OCI-LY7 (cell line): ENCODE data around the gene C2.

Source experiments
- EZH2phosphoT487 ChIP-seq: fragments of 200-600 bp; sonication (generic); IDR thresholded peaks from 2 replicates; pipeline ENCODE4 v1.6.1; 2018; ENCODE audit warnings: low read depth, borderline replicate concordance, mild to moderate bottlenecking, mixed run types, antibody characterized with exemption, low read length, moderate library complexity, mixed read lengths
- TF ChIP-seq, protein P1 (sequence below): fragments of 200-600 bp; sonication (generic); conservative IDR thresholded peaks from 2 replicates; pipeline ENCODE4 v1.5.1; 2014; ENCODE audit warnings: mild to moderate bottlenecking, antibody characterized with exemption, low read length, moderate library complexity, mixed read lengths

DNA sequence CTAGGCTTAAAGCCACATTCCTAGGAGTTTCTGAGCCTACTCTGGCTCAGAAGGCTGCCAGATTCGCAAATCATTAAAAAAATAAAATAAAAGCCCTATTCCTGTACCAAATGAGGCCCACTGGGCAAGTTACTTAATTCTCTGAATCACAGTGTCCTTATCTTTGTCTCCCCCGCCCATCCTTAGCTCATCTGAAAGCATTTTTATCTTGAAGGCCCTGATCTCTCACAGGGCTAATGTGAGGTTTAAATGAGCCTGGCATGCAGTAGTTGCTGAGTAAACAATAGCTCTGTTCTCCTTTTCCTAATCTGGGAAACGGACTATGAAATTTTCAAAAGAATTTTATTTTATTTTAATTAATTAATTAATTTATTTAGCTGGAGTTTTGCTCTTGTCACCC lies 23.6 kb upstream of the C2 start:
- TF ChIP-seq, protein P1, sequence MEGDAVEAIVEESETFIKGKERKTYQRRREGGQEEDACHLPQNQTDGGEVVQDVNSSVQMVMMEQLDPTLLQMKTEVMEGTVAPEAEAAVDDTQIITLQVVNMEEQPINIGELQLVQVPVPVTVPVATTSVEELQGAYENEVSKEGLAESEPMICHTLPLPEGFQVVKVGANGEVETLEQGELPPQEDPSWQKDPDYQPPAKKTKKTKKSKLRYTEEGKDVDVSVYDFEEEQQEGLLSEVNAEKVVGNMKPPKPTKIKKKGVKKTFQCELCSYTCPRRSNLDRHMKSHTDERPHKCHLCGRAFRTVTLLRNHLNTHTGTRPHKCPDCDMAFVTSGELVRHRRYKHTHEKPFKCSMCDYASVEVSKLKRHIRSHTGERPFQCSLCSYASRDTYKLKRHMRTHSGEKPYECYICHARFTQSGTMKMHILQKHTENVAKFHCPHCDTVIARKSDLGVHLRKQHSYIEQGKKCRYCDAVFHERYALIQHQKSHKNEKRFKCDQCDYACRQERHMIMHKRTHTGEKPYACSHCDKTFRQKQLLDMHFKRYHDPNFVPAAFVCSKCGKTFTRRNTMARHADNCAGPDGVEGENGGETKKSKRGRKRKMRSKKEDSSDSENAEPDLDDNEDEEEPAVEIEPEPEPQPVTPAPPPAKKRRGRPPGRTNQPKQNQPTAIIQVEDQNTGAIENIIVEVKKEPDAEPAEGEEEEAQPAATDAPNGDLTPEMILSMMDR: no peak
- TF ChIP-seq EZH2phosphoT487: no peak
